ENCODE results near the gene PHF10. TPM values are rescaled to one million over a fixed set of nuclear protein-coding genes. Genes with fewer than 3 reads are reported as not detected.

The PHF10 gene
- total RNA-seq, 1 experiment from 2014 or later: 6.3 TPM

GRCh38 chr6:169692516-169692915 lies 31.8 kb downstream of the PHF10 start:
- no peak for ATAC-seq
- DNase-seq: no peak
- TF ChIP-seq EZH2 (IDR thresholded peaks at IDR 0.05; ENCODE audit: low read length, unreplicated experiment) (no peak), EZH2phosphoT487 (IDR thresholded peaks at IDR 0.05; ENCODE audit: borderline replicate concordance, low read length) (no peak), CTCF (conservative IDR thresholded peaks at IDR 0.05; ENCODE audit: low read depth, low read length) (no peak)
- no TSS peak for BruUV-seq (replicated peaks)
- Histone ChIP-seq H3K4me1 (ENCODE audit: insufficient read depth, low read length) (no peaks in the 10 kb centered on the region), H3K79me2 (ENCODE audit: low read length) (0 out of 2 replicates have a peak, but pooled peaks cover 4% of the 10 kb centered on the region), H3K27me3 (ENCODE audit: low read length) (no peaks in the 10 kb centered on the region), H3K9me3 (ENCODE audit: low read length) (no peaks in the 10 kb centered on the region), H3F3A (ENCODE audit: low read length, unreplicated experiment) (no peaks in the 10 kb centered on the region), H3K4me2 (ENCODE audit: low read length) (no peak overlapping the region), H3K36me3 (ENCODE audit: low read depth, low read length) (peaks cover 5% of the 10 kb centered on the region), H4K20me1 (ENCODE audit: low read length) (no peaks in the 10 kb centered on the region), H3K9me2 (replicated peaks; ENCODE audit: low read length) (no peaks in the 10 kb centered on the region), H2AFZ (ENCODE audit: low read length) (no peak overlapping the region), H3K27ac (ENCODE audit: low read length) (no peak overlapping the region), H3K4me3 (ENCODE audit: low read length) (no peak overlapping the region), H3K9ac (ENCODE audit: low read length) (no peak overlapping the region)
- intact Hi-C loops (cut with micrococcal nuclease): no loop called here
- ChIA-PET CTCF (no interaction called here), POLR2A (ENCODE audit: unreplicated experiment) (no interaction called here)

GRCh38 chr6:169691260-169691659 lies 33.0 kb downstream of the PHF10 start:
- Histone ChIP-seq H3K27ac (ENCODE audit: low read length) (no peak overlapping the region), H3K36me3 (ENCODE audit: low read depth, low read length) (peaks cover 14% of the 10 kb centered on the region), H3K9me3 (ENCODE audit: low read length) (no peaks in the 10 kb centered on the region), H3F3A (ENCODE audit: low read length, unreplicated experiment) (no peaks in the 10 kb centered on the region), H3K4me1 (ENCODE audit: insufficient read depth, low read length) (no peaks in the 10 kb centered on the region), H3K27me3 (ENCODE audit: low read length) (no peaks in the 10 kb centered on the region), H3K4me3 (ENCODE audit: low read length) (no peak overlapping the region), H3K9me2 (replicated peaks; ENCODE audit: low read length) (no peaks in the 10 kb centered on the region), H3K79me2 (ENCODE audit: low read length) (0 out of 2 replicates have a peak, but pooled peaks cover 4% of the 10 kb centered on the region), H4K20me1 (ENCODE audit: low read length) (no peaks in the 10 kb centered on the region), H3K4me2 (ENCODE audit: low read length) (no peak overlapping the region), H2AFZ (ENCODE audit: low read length) (no peak overlapping the region), H3K9ac (ENCODE audit: low read length) (no peak overlapping the region)
- BruUV-seq (replicated peaks): no TSS peak
- POLR2A ChIA-PET (ENCODE audit: unreplicated experiment): no interaction called here
- intact Hi-C loops (cut with micrococcal nuclease): no loop called here
- no peak for DNase-seq
- CTCF ChIA-PET: no interaction called here
- no peak for ATAC-seq
- TF ChIP-seq CTCF (conservative IDR thresholded peaks at IDR 0.05; ENCODE audit: low read depth, low read length) (no peak), EZH2 (IDR thresholded peaks at IDR 0.05; ENCODE audit: low read length, unreplicated experiment) (no peak), EZH2phosphoT487 (IDR thresholded peaks at IDR 0.05; ENCODE audit: borderline replicate concordance, low read length) (no peak)

- ChIA-PET CTCF (no interaction called here), POLR2A (ENCODE audit: unreplicated experiment) (no interaction called here)
- Histone ChIP-seq H3K4me2 (ENCODE audit: low read length) (no peak overlapping the region), H3F3A (ENCODE audit: low read length, unreplicated experiment) (no peaks in the 10 kb centered on the region), H3K9me3 (ENCODE audit: low read length) (0 out of 2 replicates have a peak, but pooled peaks cover 2% of the 10 kb centered on the region), H2AFZ (ENCODE audit: low read length) (no peak overlapping the region), H3K4me1 (ENCODE audit: insufficient read depth, low read length) (no peaks in the 10 kb centered on the region), H3K79me2 (ENCODE audit: low read length) (0 out of 2 replicates have a peak, but pooled peaks cover 4% of the 10 kb centered on the region), H3K9me2 (replicated peaks; ENCODE audit: low read length) (no peaks in the 10 kb centered on the region), H4K20me1 (ENCODE audit: low read length) (no peaks in the 10 kb centered on the region), H3K36me3 (ENCODE audit: low read depth, low read length) (peaks cover 24% of the 10 kb centered on the region), H3K27ac (ENCODE audit: low read length) (no peak overlapping the region), H3K27me3 (ENCODE audit: low read length) (no peaks in the 10 kb centered on the region), H3K9ac (ENCODE audit: low read length) (no peak overlapping the region), H3K4me3 (ENCODE audit: low read length) (no peak overlapping the region)
- TF ChIP-seq EZH2 (IDR thresholded peaks at IDR 0.05; ENCODE audit: low read length, unreplicated experiment): no peak
- no peak for TF ChIP-seq CTCF (conservative IDR thresholded peaks at IDR 0.05; ENCODE audit: low read depth, low read length)
- no peak for TF ChIP-seq EZH2phosphoT487 (IDR thresholded peaks at IDR 0.05; ENCODE audit: borderline replicate concordance, low read length)
- intact Hi-C loops (cut with micrococcal nuclease): no loop called here
- DNase-seq (peak; percentile 25), ATAC-seq (no peak)
- no TSS peak for BruUV-seq (replicated peaks)
These were observed 35.0 kb downstream of the PHF10 start for GRCh38 chr6:169689287-169689686.

All from PC-3 (cell line).